ENCODE measurements around the gene RPGR.

Gene RPGR

DNA sequence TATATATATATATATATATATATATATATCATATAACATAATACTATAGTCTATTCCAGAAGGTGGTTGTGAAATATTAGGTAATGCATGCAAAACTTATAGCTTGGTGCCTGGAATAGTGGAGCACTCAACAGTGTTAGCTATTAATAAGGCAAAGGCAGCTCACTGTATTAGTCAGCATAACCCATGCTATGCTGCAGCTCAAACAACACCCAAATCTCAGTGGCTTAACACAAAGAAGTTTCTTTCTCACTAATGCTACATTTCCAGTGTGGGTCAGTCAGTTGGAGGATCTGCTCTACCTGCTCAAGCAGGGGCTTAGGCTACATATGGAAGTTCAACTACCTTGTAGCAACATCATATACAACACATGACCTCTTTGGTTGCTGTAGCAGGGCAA, 5.2 kb upstream of the RPGR start:
- peaks cover 49% of the 10 kb centered on the region for H3K4me1 ChIP-seq (ENCODE audit: insufficient read depth, low read length, poor library complexity, severe bottlenecking)
- TF ChIP-seq CTCF (conservative IDR thresholded peaks at IDR 0.05; ENCODE audit: low read length) (no peak), EZH2phosphoT487 (IDR thresholded peaks at IDR 0.05; ENCODE audit: borderline replicate concordance) (no peak)
- H3K9me3 ChIP-seq (ENCODE audit: insufficient read depth, low read depth, low read length) = no peaks in the 10 kb centered on the region
- H3K9ac ChIP-seq (ENCODE audit: low read depth, low read length, poor library complexity, severe bottlenecking) = no peak overlapping the region
- H4K20me1 ChIP-seq (ENCODE audit: insufficient read depth, low read length, poor library complexity, severe bottlenecking) = no peaks in the 10 kb centered on the region
- no peak overlapping the region for H3K4me2 ChIP-seq (ENCODE audit: low read depth, low read length, poor library complexity, severe bottlenecking)
- H2AFZ ChIP-seq (ENCODE audit: low read length) = no peak overlapping the region
- no peak overlapping the region for H3K4me3 ChIP-seq (ENCODE audit: low read length, poor library complexity, severe bottlenecking)
- peaks cover 8% of the 10 kb centered on the region for H3F3A ChIP-seq (ENCODE audit: low read depth)
- H3K79me2 ChIP-seq (ENCODE audit: insufficient read depth, low read length) = no peaks in the 10 kb centered on the region
- no peaks in the 10 kb centered on the region for H3K9me2 ChIP-seq (replicated peaks; ENCODE audit: low read depth, low read length)
- no peaks in the 10 kb centered on the region for H3K27me3 ChIP-seq (ENCODE audit: insufficient read depth, low read length, poor library complexity, severe bottlenecking)
- no peaks in the 10 kb centered on the region for H3K36me3 ChIP-seq (ENCODE audit: insufficient read depth, low read length)

GRCh38 chrX:38327775-38328081, 419 bp upstream of the RPGR start:
- no peak for TF ChIP-seq EZH2phosphoT487 (IDR thresholded peaks at IDR 0.05; ENCODE audit: borderline replicate concordance)
- TF ChIP-seq CTCF (conservative IDR thresholded peaks at IDR 0.05; ENCODE audit: low read length) = no peak
- Histone ChIP-seq H3K27me3 (ENCODE audit: insufficient read depth, low read length, poor library complexity, severe bottlenecking) (no peaks in the 10 kb centered on the region), H3K79me2 (ENCODE audit: insufficient read depth, low read length) (peaks cover 42% of the 10 kb centered on the region), H3K4me2 (ENCODE audit: low read depth, low read length, poor library complexity, severe bottlenecking) (peak overlapping the region; percentile 85), H3K9me3 (ENCODE audit: insufficient read depth, low read depth, low read length) (no peaks in the 10 kb centered on the region), H4K20me1 (ENCODE audit: insufficient read depth, low read length, poor library complexity, severe bottlenecking) (no peaks in the 10 kb centered on the region), H3K9ac (ENCODE audit: low read depth, low read length, poor library complexity, severe bottlenecking) (peak overlapping the region; percentile 98), H3K4me1 (ENCODE audit: insufficient read depth, low read length, poor library complexity, severe bottlenecking) (peaks cover 39% of the 10 kb centered on the region), H3K4me3 (ENCODE audit: low read length, poor library complexity, severe bottlenecking) (peak overlapping the region; percentile 97), H3K9me2 (replicated peaks; ENCODE audit: low read depth, low read length) (no peaks in the 10 kb centered on the region), H3F3A (ENCODE audit: low read depth) (no peaks in the 10 kb centered on the region), H3K36me3 (ENCODE audit: insufficient read depth, low read length) (no peaks in the 10 kb centered on the region), H2AFZ (ENCODE audit: low read length) (peak overlapping the region; percentile 79)

DNA sequence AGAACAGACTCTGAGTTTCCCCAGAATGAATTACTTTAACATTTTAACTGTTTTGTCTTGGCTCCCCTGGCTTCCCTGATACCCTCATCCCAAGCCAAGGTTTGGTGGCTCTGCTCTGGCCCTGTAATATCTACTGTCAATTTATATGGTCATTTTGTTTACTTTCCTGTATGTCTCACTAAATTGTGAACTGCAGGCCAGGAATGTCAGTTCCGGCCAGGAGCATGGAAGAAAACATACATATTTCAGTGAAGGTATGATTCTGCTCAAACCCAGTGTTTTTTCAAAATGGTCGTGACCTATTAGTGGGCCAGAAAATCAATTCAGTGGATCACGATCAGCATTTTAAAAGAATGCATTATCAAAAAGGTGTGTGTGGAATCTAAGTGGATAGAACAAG, 1.2 kb downstream of the RPGR start:
- H4K20me1 ChIP-seq (ENCODE audit: insufficient read depth, low read length, poor library complexity, severe bottlenecking) = no peaks in the 10 kb centered on the region
- no peaks in the 10 kb centered on the region for H3F3A ChIP-seq (ENCODE audit: low read depth)
- H3K9ac ChIP-seq (ENCODE audit: low read depth, low read length, poor library complexity, severe bottlenecking) = peak overlapping the region; percentile 98
- peak overlapping the region; percentile 99 for H3K4me2 ChIP-seq (ENCODE audit: low read depth, low read length, poor library complexity, severe bottlenecking)
- no peaks in the 10 kb centered on the region for H3K9me3 ChIP-seq (ENCODE audit: insufficient read depth, low read depth, low read length)
- H3K79me2 ChIP-seq (ENCODE audit: insufficient read depth, low read length) = peaks cover 58% of the 10 kb centered on the region
- no peak overlapping the region for H2AFZ ChIP-seq (ENCODE audit: low read length)
- TF ChIP-seq CTCF (conservative IDR thresholded peaks at IDR 0.05; ENCODE audit: low read length) (no peak), EZH2phosphoT487 (IDR thresholded peaks at IDR 0.05; ENCODE audit: borderline replicate concordance) (no peak)
- H3K36me3 ChIP-seq (ENCODE audit: insufficient read depth, low read length) = no peaks in the 10 kb centered on the region
- H3K4me3 ChIP-seq (ENCODE audit: low read length, poor library complexity, severe bottlenecking) = peak overlapping the region; percentile 97
- no peaks in the 10 kb centered on the region for H3K9me2 ChIP-seq (replicated peaks; ENCODE audit: low read depth, low read length)
- H3K27me3 ChIP-seq (ENCODE audit: insufficient read depth, low read length, poor library complexity, severe bottlenecking) = no peaks in the 10 kb centered on the region
- H3K4me1 ChIP-seq (ENCODE audit: insufficient read depth, low read length, poor library complexity, severe bottlenecking) = peaks cover 52% of the 10 kb centered on the region
